Body of pancreas (tissue), 4 donors: ENCODE results near the gene VAPA.

Experiments used
- CTCF ChIP-seq, 7 experiments: fragments of 450-650 bp in 4 of 7; fragments of 200-600 bp in 3 of 7; sonication (generic) in 3 of 7; IDR thresholded peaks; one replicate each; pipeline ENCODE4 v1.5.1; 2016 to 2019; ENCODE audit warnings: antibody characterized with exemption in 7 of 7
- POLR2A ChIP-seq, 3 donors: fragments of 450-650 bp; IDR thresholded peaks; one replicate each; pipeline ENCODE4 v1.6.1; 2016; ENCODE audit warnings: antibody characterized with exemption in 3 of 3, mild to moderate bottlenecking in 2 of 3

- no peak for TF ChIP-seq CTCF (IDR thresholded peaks at IDR 0.05)
- TF ChIP-seq POLR2A (IDR thresholded peaks at IDR 0.05): no peak
These were observed 88.5 kb downstream of the VAPA start for GRCh38 chr18:10002280-10002679.
